Measurements from ENCODE around the gene SLC29A3.

SLC29A3 gene

GRCh38 chr10:71319042-71319799 lies at the start of gene SLC29A3:
SLC29A3 (plus strand) TSS chr10:71319259; CDS start chr10:71319310, 51 bp downstream.
- TF ChIP-seq GATA2 (IDR thresholded peaks at IDR 0.05; ENCODE audit: low read depth, low read length) (no peak), GATA3 (IDR thresholded peaks at IDR 0.05; ENCODE audit: low read depth, low read length) (no peak)

- TF ChIP-seq GATA2 (IDR thresholded peaks at IDR 0.05; ENCODE audit: low read depth, low read length) = no peak
- TF ChIP-seq GATA3 (IDR thresholded peaks at IDR 0.05; ENCODE audit: low read depth, low read length) = no peak
These were observed 49.5 kb upstream of the SLC29A3 start for GRCh38 chr10:71269301-71270288.

- no peak for TF ChIP-seq GATA3 (IDR thresholded peaks at IDR 0.05; ENCODE audit: low read depth, low read length)
- no peak for TF ChIP-seq GATA2 (IDR thresholded peaks at IDR 0.05; ENCODE audit: low read depth, low read length)
These were observed 48.5 kb upstream of the SLC29A3 start for GRCh38 chr10:71270301-71271220.

GRCh38 chr10:71271662-71272055 lies 47.4 kb upstream of the SLC29A3 start:
- TF ChIP-seq GATA3 (IDR thresholded peaks at IDR 0.05; ENCODE audit: low read depth, low read length) (no peak), GATA2 (IDR thresholded peaks at IDR 0.05; ENCODE audit: low read depth, low read length) (no peak)

GRCh38 chr10:71272056-71272771 lies 46.8 kb upstream of the SLC29A3 start:
- TF ChIP-seq GATA2 (IDR thresholded peaks at IDR 0.05; ENCODE audit: low read depth, low read length) (peak; percentile 70), GATA3 (IDR thresholded peaks at IDR 0.05; ENCODE audit: low read depth, low read length) (no peak)

GRCh38 chr10:71273506-71273905 lies 45.6 kb upstream of the SLC29A3 start:
- TF ChIP-seq GATA3 (IDR thresholded peaks at IDR 0.05; ENCODE audit: low read depth, low read length) (no peak), GATA2 (IDR thresholded peaks at IDR 0.05; ENCODE audit: low read depth, low read length) (no peak)

GRCh38 chr10:71274901-71275796 lies 43.9 kb upstream of the SLC29A3 start:
- TF ChIP-seq GATA2 (IDR thresholded peaks at IDR 0.05; ENCODE audit: low read depth, low read length) (no peak), GATA3 (IDR thresholded peaks at IDR 0.05; ENCODE audit: low read depth, low read length) (no peak)

GRCh38 chr10:71276873-71277272 lies 42.2 kb upstream of the SLC29A3 start:
- TF ChIP-seq GATA3 (IDR thresholded peaks at IDR 0.05; ENCODE audit: low read depth, low read length) (no peak), GATA2 (IDR thresholded peaks at IDR 0.05; ENCODE audit: low read depth, low read length) (no peak)

GRCh38 chr10:71277914-71278665 lies 41.0 kb upstream of the SLC29A3 start:
- no peak for TF ChIP-seq GATA2 (IDR thresholded peaks at IDR 0.05; ENCODE audit: low read depth, low read length)
- TF ChIP-seq GATA3 (IDR thresholded peaks at IDR 0.05; ENCODE audit: low read depth, low read length) = no peak

- no peak for TF ChIP-seq GATA2 (IDR thresholded peaks at IDR 0.05; ENCODE audit: low read depth, low read length)
These were observed 40.1 kb upstream of the SLC29A3 start for GRCh38 chr10:71278691-71279588.
